ENCODE measurements around the gene NTN1.

- TF ChIP-seq EZH2phosphoT487 (IDR thresholded peaks at IDR 0.05) (no peak), EZH2 (IDR thresholded peaks at IDR 0.05) (no peak), CTCF (IDR thresholded peaks at IDR 0.05) (no peak)
Measured at GRCh38 chr17:9251273-9251672, 230.0 kb downstream of the NTN1 start.
